GM12878 (cell line): Measurements from ENCODE around the gene KIAA0825. TPM values are rescaled to one million over a fixed set of nuclear protein-coding genes. Genes with fewer than 3 reads are reported as not detected.

Experiments
- ATAC-seq: fragments of 200-7000 bp; cut with Tn5 transposase; 3 replicates; pipeline ENCODE4 v1.9.1; 2020; ENCODE audit warnings: mild to moderate bottlenecking, moderate library complexity
- BruUV-seq: library from RNA; stranded (reverse); fragments of 400-500 nt; replicated peaks from 2 replicates; lab custom pipeline; 2021; lab: Mats Ljungman, UMichigan
- CTCF ChIA-PET: fragments of 300-600 bp; sonication (Branson Sonifier 250); formaldehyde crosslinking; extraction: SDS; loops from one replicate; lab custom pipeline; 2021; ENCODE audit warnings: inconsistent platforms; lab: Yijun Ruan, JAX
- POLR2A ChIA-PET: fragments of 350-600 bp; formaldehyde crosslinking; extraction: SDS; loops from one replicate; lab custom pipeline; 2021; ENCODE audit warnings: inconsistent platforms; lab: Charles Lee
- RAD21 ChIA-PET: fragments of 300-600 bp; sonication (Branson Sonifier 250); formaldehyde crosslinking; loops from one replicate; lab custom pipeline; 2023; ENCODE audit warnings: antibody characterized with exemption; ENCODE audit not compliant: unreplicated experiment; lab: Charles Lee
- SMC1A ChIA-PET: fragments of 300-600 bp; sonication (Branson Sonifier 250); formaldehyde crosslinking; loops from one replicate; lab custom pipeline; 2023; ENCODE audit not compliant: unreplicated experiment, uncharacterized antibody; lab: Charles Lee
- DNase-seq: peaks from one replicate; pipeline ENCODE4 v3.0.0-alpha.2; 2011; ENCODE audit warnings: low read depth, low spot score
- FAIRE-seq: peaks from 3 replicates; lab custom pipeline; 2011; peaks lifted over from hg19 to GRCh38; lab: Jason Lieb, UNC
- H2AFZ ChIP-seq: 2 replicates; pipeline ENCODE4 v1.6.0; 2011; ENCODE audit warnings: low read depth, low read length, control low read depth; ENCODE audit not compliant: control insufficient read depth
- H3K27ac ChIP-seq: 2 replicates; pipeline ENCODE4 v1.5.1; 2011; ENCODE audit warnings: control low read depth; ENCODE audit not compliant: control insufficient read depth, insufficient read depth
- H3K27me3 ChIP-seq, 2 experiments: replicated peaks in 1 of 2; 2 replicates each; pipeline versions ENCODE4 v1.6.0 to v1.6.1; 2011; ENCODE audit warnings: low read length in 1 of 2; ENCODE audit not compliant: control insufficient read depth in 2 of 2, insufficient read depth in 2 of 2
- H3K36me3 ChIP-seq, 2 experiments: 2 replicates each; pipeline ENCODE4 v1.5.1; 2011; ENCODE audit warnings: low read length in 1 of 2; ENCODE audit not compliant: control insufficient read depth in 2 of 2, insufficient read depth in 2 of 2
- H3K4me1 ChIP-seq: 2 replicates; pipeline ENCODE4 v1.6.1; 2011; ENCODE audit warnings: mild to moderate bottlenecking, low read length, moderate library complexity, mixed read lengths; ENCODE audit not compliant: control insufficient read depth, insufficient read depth
- H3K4me2 ChIP-seq: 2 replicates; pipeline ENCODE4 v1.6.0; 2011; ENCODE audit warnings: control low read depth; ENCODE audit not compliant: control insufficient read depth, insufficient read depth
- H3K4me3 ChIP-seq: fragments of 200-600 bp; sonication (generic); 2 replicates; pipeline ENCODE4 v1.5.1; 2016
- H3K79me2 ChIP-seq: 2 replicates; pipeline ENCODE4 v1.6.0; 2011; ENCODE audit warnings: low read length; ENCODE audit not compliant: control insufficient read depth, insufficient read depth
- H3K9ac ChIP-seq: 2 replicates; pipeline ENCODE4 v1.8.0; 2011; ENCODE audit warnings: low read length, control low read depth, mixed read lengths; ENCODE audit not compliant: control insufficient read depth, insufficient read depth
- H3K9me3 ChIP-seq: replicated peaks from 3 replicates; pipeline ENCODE4 v1.5.1; 2011; ENCODE audit warnings: mild to moderate bottlenecking, low read length; ENCODE audit not compliant: control insufficient read depth, insufficient read depth
- H4K20me1 ChIP-seq: 2 replicates; pipeline ENCODE4 v1.6.0; 2011; ENCODE audit not compliant: control insufficient read depth, insufficient read depth
- ESRRA ChIP-seq: IDR thresholded peaks from 2 replicates; pipeline ENCODE4 v1.6.1; 2012; ENCODE audit warnings: mild to moderate bottlenecking, low read length, improper control_type of control experiment
- MEF2A ChIP-seq: IDR thresholded peaks from 2 replicates; pipeline ENCODE4 v1.6.1; 2011; ENCODE audit warnings: low read depth, mild to moderate bottlenecking, low read length, moderate library complexity; ENCODE audit not compliant: insufficient read depth
- NFXL1 ChIP-seq: fragments of 450-650 bp; IDR thresholded peaks from 2 replicates; pipeline ENCODE4 v1.6.1; 2017; ENCODE audit warnings: antibody characterized with exemption, mild to moderate bottlenecking, borderline replicate concordance
- NR2C2 ChIP-seq: IDR thresholded peaks from 2 replicates; pipeline ENCODE4 v1.6.1; 2011; ENCODE audit warnings: borderline replicate concordance, low read depth; ENCODE audit not compliant: control insufficient read depth, insufficient read length
- SIN3A ChIP-seq: IDR thresholded peaks from 2 replicates; pipeline ENCODE4 v1.6.1; 2012; ENCODE audit warnings: low read depth, low read length, improper control_type of control experiment
- SMAD5 ChIP-seq: IDR thresholded peaks from 2 replicates; pipeline ENCODE4 v1.6.1; 2016; ENCODE audit warnings: antibody characterized with exemption, low read depth
- SMARCA5 ChIP-seq: fragments of 450-650 bp; IDR thresholded peaks from 2 replicates; pipeline ENCODE4 v1.6.1; 2017; ENCODE audit warnings: mild to moderate bottlenecking
- SREBF2 ChIP-seq: IDR thresholded peaks from 2 replicates; pipeline ENCODE4 v1.6.1; 2012; ENCODE audit warnings: mild to moderate bottlenecking, low read length
- SUPT20H ChIP-seq: IDR thresholded peaks from 2 replicates; pipeline ENCODE4 v1.6.1; 2011; ENCODE audit warnings: low read depth, mild to moderate bottlenecking, low read length, moderate library complexity, borderline replicate concordance; ENCODE audit not compliant: control insufficient read depth
- TCF12 ChIP-seq: IDR thresholded peaks from 2 replicates; pipeline ENCODE4 v1.6.1; 2011; ENCODE audit warnings: low read depth, mild to moderate bottlenecking, low read length
- ZNF24 ChIP-seq: fragments of 450-650 bp; IDR thresholded peaks from 2 replicates; pipeline ENCODE4 v1.6.1; 2017; ENCODE audit warnings: antibody characterized with exemption, mild to moderate bottlenecking
- WGBS: methylation state at CpG from one replicate; pipeline ENCODE4 v1.1.6; 2016; ENCODE audit warnings: low lambda C conversion rate; ENCODE audit not compliant: insufficient replicate concordance, insufficient coverage; ENCODE audit errors: missing lambda C conversion rate; 5-methylcytosine and 5-hydroxymethylcytosine counted together
- in situ Hi-C: fragments of 300-500 bp; cut with MboI; formaldehyde crosslinking; loops from 9 replicates; pipeline ENCODE4 v1.14.3; 2018; ENCODE audit warnings: mixed read lengths
- intact Hi-C: fragments of 100-400 bp; cut with micrococcal nuclease; formaldehyde crosslinking; loops from one replicate; pipeline ENCODE4 v1.14.2; 2022; ENCODE audit not compliant: unreplicated experiment
- polyA plus RNA-seq, 11 experiments: library from polyadenylated mRNA; depleted of rRNA in 4 of 11; unstranded in 6 of 11; stranded (reverse) in 5 of 11; fragments of >200 nt; fragmentation: Nextera tagmentation in 4 of 11; fragmentation: Illumina TruSeq in 1 of 11; extraction: Ambion mirVana in 4 of 11; extraction: Trizol in 1 of 11; gene quantifications; 1 replicate in 1 of 11; 2 replicates in 10 of 11; pipeline versions ENCODE4 v1.2.1 to v1.2.3, GENCODE V29; 2011 to 2016; ENCODE audit warnings: inconsistent platforms in 2 of 11, missing spikeins in 2 of 11, low read depth in 1 of 11
- total RNA-seq, 4 experiments: library from RNA; depleted of rRNA in 3 of 4; stranded (reverse); fragments of >200 nt in 3 of 4; fragmentation: Illumina TruSeq in 1 of 4; extraction: Trizol in 1 of 4; gene quantifications; 2 replicates each; pipeline versions ENCODE4 v1.2.1 to v1.2.3, GENCODE V29; 2013 to 2021
- TF ChIP-seq, protein P1 (sequence below): fragments of 150-350 bp; IDR thresholded peaks from 2 replicates; pipeline ENCODE4 v1.6.1; 2014; ENCODE audit warnings: mild to moderate bottlenecking, low read depth, low read length
- TF ChIP-seq, protein P2 (sequence below): IDR thresholded peaks from 2 replicates; pipeline ENCODE4 v1.6.1; 2012; ENCODE audit warnings: improper control_type of control experiment, low read depth, low read length; ENCODE audit not compliant: insufficient replicate concordance

KIAA0825 gene
- total and polyA plus RNA-seq, 10 of the 15 experiments (the other 5 are each of a cell fraction or from before 2014, with no cell fraction given) = 0.55 to 1.9 (median 1.5) TPM

DNA sequence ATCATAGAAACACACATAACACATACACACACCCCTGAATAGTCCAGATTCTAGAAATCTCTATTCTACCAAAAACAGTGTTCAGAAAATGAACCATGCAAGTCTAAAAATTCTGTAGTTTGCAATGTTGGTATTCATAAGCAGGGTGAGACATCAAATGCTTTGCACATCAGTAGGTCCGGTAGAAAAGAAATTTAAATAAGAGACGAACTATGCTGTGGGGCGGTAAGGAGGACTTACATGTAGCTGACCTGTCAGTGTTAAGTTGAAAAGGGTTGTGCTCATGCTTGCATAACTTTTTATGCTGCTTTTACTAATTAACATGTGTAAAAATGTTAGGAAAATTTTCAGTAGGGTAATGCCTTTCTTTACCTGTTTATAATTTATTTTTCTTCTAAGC is 409.1 kb downstream of the KIAA0825 start:
- ChIA-PET RAD21 (no interaction called here), SMC1A (interaction anchor here (0.5 to 1.5 kb wide), 3 partner anchors 13 to 100 kb away, joined by 3 read pairs; no protein-coding TSS in a partner anchor)
- in situ Hi-C loops = no loop called here
- TF ChIP-seq, protein P1, sequence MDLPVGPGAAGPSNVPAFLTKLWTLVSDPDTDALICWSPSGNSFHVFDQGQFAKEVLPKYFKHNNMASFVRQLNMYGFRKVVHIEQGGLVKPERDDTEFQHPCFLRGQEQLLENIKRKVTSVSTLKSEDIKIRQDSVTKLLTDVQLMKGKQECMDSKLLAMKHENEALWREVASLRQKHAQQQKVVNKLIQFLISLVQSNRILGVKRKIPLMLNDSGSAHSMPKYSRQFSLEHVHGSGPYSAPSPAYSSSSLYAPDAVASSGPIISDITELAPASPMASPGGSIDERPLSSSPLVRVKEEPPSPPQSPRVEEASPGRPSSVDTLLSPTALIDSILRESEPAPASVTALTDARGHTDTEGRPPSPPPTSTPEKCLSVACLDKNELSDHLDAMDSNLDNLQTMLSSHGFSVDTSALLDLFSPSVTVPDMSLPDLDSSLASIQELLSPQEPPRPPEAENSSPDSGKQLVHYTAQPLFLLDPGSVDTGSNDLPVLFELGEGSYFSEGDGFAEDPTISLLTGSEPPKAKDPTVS = no peak
- TF ChIP-seq NFXL1 = no peak
- no peak for TF ChIP-seq MEF2A
- no peak for TF ChIP-seq SMARCA5
- TF ChIP-seq TCF12 = no peak
- TF ChIP-seq ZNF24 = no peak
- no peak for TF ChIP-seq SREBF2
- TF ChIP-seq SMAD5 = no peak
- no peak for TF ChIP-seq SUPT20H
- TF ChIP-seq SIN3A = no peak
- TF ChIP-seq NR2C2 = no peak
- TF ChIP-seq, protein P2, sequence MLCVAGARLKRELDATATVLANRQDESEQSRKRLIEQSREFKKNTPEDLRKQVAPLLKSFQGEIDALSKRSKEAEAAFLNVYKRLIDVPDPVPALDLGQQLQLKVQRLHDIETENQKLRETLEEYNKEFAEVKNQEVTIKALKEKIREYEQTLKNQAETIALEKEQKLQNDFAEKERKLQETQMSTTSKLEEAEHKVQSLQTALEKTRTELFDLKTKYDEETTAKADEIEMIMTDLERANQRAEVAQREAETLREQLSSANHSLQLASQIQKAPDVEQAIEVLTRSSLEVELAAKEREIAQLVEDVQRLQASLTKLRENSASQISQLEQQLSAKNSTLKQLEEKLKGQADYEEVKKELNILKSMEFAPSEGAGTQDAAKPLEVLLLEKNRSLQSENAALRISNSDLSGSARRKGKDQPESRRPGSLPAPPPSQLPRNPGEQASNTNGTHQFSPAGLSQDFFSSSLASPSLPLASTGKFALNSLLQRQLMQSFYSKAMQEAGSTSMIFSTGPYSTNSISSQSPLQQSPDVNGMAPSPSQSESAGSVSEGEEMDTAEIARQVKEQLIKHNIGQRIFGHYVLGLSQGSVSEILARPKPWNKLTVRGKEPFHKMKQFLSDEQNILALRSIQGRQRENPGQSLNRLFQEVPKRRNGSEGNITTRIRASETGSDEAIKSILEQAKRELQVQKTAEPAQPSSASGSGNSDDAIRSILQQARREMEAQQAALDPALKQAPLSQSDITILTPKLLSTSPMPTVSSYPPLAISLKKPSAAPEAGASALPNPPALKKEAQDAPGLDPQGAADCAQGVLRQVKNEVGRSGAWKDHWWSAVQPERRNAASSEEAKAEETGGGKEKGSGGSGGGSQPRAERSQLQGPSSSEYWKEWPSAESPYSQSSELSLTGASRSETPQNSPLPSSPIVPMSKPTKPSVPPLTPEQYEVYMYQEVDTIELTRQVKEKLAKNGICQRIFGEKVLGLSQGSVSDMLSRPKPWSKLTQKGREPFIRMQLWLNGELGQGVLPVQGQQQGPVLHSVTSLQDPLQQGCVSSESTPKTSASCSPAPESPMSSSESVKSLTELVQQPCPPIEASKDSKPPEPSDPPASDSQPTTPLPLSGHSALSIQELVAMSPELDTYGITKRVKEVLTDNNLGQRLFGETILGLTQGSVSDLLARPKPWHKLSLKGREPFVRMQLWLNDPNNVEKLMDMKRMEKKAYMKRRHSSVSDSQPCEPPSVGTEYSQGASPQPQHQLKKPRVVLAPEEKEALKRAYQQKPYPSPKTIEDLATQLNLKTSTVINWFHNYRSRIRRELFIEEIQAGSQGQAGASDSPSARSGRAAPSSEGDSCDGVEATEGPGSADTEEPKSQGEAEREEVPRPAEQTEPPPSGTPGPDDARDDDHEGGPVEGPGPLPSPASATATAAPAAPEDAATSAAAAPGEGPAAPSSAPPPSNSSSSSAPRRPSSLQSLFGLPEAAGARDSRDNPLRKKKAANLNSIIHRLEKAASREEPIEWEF = no peak
- no peak for TF ChIP-seq ESRRA
- TF ChIP-seq, all 136 proteins: peak for 0
- Histone ChIP-seq H2AFZ (no peak overlapping the region), H3K9me3 (no peaks in the 10 kb centered on the region), H3K4me2 (no peak overlapping the region), H3K4me3 (no peak overlapping the region), H4K20me1 (no peaks in the 10 kb centered on the region; the same call in 1 of the 2 replicates), H3K79me2 (no peaks in the 10 kb centered on the region), H3K9ac (no peak overlapping the region), H3K27ac (no peak overlapping the region), H3K27me3 (peaks cover 0 to 1% of the 10 kb centered on the region in 2 experiments; a peak in 2 of 4 replicates), H3K36me3 (no peaks in the 10 kb centered on the region), H3K4me1 (no peaks in the 10 kb centered on the region)
- ATAC-seq = no peak
- DNase-seq = no peak
- intact Hi-C loops = no loop called here
- ChIA-PET POLR2A (no interaction called here), CTCF (no interaction called here)
- WGBS = 92% methylated on average over 3 of the region's 3 CpGs
- FAIRE-seq = no peak
- BruUV-seq = no TSS peak
